Dedifferentiated amniotic fluid mesenchymal stem cell (primary cell): Measurements from ENCODE around the gene RASGEF1B.
A peak's percentile ranks its signal among the peaks of the same experiment; 100 is the strongest.
"Not testable (repeated sequence)": the region's sequence is repeated elsewhere in the genome, so short reads cannot be mapped to it uniquely, and the experiment has no call there.

ENCODE experiments used
- DNase-seq: peaks from one replicate; pipeline ENCODE4 v3.0.0-alpha.2; 2016; ENCODE audit errors: extremely low spot score

RASGEF1B gene

DNA sequence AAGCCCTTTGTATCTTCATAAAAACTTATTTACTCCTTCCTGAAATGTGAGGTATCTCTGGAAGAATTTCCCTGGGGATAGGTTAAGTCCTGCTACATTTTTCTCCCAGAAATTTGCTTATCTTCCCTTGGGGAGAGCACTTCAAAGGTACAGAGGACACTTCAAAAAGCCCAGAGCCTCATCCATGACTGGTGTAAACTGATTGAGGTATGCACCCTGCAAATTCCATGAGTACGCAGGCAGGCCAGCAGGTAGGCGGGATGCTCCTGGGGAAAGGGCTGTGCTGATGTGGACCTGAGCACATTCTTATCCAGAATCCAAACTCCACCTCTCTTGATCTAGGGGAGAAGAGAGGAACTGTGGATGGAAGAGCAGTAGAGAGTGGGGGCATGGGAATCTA is 26.3 kb upstream of the RASGEF1B start:
- DNase-seq = no peak

DNA sequence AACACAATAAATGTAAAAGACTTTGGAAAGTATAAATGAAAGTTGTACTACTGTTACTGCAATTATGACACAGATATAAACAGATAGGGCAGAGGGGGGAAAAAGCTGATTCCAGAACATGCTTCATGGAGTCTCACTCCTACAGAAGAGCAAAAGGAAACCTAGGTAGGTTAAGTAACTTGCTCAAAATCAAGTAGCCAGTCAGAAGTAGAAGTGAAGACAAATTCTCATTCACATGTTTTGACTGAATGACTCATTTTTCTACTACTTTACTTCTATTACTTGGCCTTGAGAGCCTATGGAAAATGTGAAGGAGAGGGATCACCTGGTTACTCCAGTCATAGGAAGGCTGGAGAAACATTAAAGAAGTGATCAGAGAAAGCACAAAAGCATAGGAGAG is 23.6 kb upstream of the RASGEF1B start:
- no peak for DNase-seq

DNA sequence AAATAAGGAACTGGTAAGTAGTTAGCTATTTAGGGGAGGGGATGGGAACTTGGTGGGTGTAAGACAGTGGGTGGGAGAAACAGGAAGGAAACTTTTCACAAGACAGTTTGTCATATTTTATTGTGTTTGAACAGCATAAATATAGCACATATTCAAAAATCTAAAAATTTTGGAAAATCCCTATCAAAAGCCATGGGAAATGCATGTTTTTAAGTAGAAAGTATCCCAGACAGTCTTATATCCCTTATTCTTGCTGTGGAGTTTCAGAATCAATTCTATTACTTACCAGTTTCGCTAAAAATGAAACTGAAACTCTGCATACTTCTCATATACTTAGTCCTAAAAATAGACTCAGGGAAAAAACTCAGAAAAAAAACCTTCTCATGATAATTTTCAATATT is 22.3 kb upstream of the RASGEF1B start:
- DNase-seq = no peak

DNA sequence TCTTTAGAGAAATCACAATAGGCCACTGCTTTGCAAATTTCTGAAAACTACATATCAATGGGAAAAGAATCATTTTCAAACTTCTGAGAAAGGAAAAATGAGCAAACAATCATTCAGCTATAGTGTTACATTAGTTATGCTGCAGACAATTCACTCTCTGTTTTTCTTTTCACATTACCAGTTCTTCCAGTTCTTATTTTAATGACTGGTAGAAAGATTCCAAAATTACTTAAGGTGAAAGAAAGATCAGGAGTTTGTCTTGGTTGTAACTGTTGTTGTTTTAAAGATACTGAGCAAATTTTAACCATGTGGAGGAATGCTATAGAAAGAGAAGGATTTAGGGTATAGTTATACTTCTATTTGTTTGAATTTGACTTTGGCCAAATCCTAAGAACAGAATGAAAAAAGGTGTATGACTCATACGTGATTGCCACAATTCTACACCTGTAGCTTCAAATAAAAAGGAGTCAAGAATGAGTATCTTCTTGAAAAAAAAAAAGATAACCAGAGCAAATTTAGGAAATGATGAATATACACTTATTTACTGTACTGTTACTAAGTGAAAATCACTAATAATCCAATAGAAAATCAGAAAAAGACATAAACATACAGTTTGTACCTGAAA is 21.0 kb upstream of the RASGEF1B start:
- no peak for DNase-seq

DNA sequence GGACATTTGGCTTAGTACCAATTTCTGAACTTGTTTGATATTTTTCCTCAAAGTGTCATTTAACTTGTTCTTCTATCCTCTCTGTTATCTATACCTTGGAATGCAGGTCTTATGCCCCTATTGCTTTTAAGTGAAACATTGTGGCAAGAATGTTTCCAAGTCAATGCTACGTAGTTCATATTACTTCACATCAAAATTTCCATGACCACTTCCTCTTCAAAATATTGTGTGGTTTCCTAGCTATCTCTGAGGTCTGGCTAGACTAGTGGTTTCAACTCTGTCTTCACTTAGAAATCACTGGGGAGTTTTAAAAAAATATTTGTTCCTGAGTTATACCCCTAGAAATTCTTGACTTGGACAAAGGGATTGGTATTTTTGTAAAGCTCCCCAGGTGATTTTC is 20.2 kb upstream of the RASGEF1B start:
- DNase-seq = no peak

DNA sequence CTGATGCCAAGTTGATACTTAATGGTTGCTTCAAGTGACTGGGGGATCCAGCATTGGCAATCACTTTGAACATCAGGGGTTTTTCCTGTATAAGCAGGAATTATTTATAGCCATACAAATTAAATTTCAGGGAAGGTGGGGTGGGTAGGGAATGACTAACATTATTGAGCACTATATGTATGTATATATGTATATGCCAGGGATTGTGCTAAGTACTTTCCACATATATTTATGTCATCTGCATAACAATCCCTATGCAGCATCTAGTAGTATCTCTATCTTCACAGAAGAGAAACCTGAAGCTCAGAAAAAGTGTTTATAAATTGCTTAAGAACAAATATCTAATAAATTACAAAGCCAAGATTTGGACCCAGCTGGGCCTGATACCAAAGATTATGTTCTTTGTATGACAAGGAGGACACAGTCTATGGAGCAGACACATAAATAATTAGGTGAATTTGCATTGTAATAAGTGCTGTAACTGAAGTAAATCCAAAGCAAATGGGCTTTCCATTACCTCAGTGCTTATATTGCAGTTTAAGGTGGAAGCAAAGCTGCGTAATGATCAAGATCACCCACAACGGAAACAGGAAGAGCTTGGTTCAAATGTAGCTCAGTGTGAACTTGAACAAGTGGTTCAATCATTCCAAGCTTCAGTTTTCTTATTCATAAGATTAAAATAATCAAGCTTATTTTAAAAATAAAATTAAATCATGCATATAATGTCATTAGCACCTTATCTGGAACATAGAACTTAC is 18.9 kb upstream of the RASGEF1B start:
- DNase-seq = no peak

DNA sequence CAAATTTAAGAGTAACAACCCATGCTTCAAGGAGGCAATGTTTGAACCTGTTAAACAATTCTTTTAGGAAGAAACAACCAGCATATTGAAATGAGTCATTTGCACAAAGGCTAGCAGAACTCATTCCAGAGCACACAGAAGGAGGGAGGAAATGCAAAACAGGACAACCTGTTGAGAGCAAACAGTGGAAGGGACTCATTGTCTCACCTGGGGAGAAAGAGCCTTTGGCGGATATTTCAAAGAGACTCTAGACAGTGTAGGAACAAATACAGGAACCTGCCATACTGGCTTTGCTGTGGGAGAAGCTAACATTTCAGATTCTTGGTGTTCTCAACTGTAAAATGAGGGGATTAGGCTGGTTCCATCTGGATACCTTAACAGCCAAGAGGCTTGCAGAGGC is 14.8 kb upstream of the RASGEF1B start:
- DNase-seq = no peak

DNA sequence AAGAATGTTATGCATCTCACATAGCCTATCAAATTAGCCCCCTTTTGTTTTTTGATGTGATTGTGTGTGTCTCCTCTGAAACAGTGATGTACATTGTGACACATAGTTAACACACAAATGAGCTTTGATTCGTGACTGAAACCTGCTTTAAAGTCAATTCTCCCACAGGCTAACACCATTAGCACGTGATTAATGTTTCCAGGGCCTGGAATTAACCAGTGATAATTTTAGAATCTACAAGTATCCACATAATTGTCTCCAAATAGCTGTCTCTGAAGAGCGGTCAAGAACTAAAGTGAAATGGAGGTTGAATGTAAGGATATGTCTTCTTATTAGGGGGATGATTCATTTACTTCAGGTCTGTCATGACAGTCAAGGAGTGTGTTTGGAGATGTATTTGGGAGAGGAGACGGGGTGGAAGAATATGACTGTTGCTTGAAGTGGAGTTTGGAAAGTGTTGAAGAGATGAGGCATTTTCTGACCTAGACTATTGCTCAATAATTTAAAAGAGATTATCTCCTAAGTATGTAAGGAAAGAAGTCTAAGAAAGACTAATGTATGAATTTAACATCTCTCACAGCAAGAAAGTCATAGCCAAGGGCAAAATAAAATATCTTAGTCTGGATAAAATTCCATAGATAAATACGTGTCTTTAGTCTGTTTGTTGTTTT is 13.7 kb upstream of the RASGEF1B start:
- no peak for DNase-seq

DNA sequence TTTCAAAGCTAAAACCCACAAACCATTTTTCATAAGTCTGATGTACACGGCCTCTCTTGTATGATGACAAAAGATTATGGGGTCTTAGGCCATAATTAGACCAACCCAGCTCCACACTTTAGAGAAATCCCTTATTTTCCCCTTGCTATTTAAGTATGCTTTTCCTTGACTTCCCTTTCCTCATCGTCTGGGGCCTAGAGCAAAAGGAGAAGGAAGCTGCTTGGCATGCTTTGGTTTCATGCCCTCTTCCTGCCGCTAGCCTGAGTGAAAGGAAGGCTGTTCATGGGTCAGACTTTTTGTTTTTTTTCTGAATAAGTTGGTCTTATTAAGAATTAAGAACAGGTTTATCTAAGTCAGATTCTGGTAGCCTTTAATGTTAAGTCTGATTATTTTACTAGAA is 10.6 kb upstream of the RASGEF1B start:
- DNase-seq = no peak

DNA sequence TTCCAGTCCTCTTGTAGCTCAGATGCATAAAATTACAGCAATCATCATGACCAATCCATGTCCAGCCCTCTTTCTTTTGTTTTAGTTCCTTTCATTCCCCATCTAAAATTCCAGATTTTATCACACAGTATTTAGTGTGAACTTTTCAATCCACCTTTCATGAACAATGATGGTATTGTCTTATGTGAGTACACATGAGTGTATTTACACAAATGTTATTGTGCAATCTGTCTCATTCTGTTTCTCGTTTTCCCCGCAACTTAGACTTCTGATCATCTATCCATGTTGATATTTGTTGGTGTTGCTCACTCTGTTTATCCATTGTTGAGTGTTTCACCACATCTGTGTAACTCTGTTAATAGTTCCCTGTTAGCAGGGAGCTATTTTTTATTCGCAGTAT is 9.4 kb upstream of the RASGEF1B start:
- DNase-seq = no peak

DNA sequence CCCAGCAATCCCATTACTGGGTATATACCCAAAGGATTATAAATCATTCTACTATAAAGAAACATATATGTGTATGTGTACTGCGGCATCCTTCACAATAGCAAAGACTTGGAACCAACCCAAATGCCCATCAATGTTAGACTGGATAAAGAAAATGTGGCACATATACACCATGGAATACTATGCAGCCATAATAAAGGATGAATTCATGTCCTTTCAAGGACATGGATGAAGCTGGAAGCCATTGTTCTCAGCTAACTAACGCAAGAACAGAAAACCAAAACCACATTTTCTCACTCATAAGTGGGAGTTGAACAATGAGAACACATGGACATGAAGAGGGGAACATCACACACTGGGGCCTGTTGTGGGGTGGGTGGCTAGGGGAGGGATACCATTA is 7.9 kb upstream of the RASGEF1B start:
- not testable (repeated sequence) for DNase-seq

DNA sequence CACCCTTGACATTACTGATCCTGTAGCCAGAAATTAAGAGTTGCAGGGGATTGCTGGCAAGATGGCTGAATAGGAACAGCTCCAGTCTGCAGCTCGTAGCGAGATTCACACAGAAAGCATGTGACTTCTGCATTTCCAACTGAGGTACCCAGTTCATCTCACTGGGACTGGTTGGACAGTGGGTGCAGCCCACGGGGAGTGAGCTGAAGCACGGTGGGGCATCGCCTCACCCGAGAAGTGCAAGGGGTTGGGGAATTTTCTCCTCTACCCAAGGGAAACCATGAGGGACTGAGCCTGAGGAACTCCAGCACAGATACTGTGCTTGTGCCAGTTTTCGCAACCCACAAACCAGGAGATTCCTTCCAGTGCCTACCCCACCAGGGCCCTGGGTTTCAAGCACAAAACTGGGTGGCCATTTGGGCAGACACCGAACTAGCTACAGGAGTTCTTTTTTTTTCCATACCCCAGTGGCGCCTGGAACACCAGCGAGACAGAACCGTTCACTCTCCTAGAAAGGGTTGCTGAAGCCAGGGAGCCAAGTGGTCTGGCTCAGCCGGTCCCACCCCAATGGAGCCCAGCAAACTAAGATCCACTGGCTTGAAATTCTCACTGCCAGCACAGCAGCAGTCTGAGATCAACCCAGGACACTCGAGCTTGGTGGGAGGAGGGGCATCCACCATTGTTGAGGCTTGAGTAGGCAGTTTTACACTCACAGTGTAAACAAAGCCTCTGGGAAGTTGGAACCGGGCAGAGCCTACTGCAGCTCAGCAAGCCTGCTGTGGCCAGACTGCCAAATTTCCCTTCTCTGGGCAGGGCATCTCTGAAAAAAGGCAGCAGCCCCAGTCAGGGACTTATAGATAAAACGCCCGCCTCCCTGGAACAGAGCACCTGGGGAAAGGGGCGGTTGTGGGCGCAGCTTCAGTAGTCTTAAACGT is 1.9 kb upstream of the RASGEF1B start:
- DNase-seq = not testable (repeated sequence)

DNA sequence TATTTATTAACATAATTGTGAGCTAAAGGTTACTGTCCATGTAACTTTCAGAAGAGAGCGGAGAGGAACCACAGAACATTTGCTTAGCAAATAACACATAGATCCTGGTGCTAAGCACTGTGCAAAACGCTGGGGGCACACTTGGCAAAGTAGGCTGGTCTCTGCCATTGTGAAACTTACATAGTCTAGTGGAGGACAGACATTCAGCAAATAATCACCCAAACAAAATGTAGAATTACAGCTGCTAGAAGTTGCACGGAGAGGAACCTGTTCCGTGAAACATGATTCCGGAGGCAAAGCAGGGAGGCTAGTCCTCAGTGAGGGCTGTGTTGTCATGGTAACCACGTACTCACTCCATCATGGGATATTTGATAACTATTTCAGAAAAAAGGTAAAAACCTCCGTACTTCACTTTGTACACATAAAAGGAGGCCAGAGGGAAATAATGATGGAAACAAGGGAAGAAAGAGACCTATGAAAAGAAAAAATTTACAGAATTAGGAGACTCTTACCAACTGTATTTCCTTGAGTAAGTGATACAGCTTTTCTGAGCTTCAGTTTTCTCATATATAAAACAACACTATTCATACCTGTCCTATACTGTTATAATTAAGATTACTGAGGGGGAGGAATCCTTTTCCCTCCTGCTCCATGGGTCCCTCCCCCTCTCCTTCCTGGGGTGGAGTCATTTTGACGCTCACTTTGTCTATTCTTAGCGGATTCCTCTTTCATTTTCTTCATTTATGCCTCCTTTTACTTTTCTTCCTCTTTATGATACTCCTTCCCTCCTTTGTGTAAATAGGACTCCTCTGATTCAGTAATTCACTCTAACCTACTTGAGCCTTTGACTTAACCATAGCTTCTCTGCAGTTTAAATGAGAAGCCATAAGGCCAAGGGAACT is 825 bp upstream of the RASGEF1B start:
- no peak for DNase-seq

DNA sequence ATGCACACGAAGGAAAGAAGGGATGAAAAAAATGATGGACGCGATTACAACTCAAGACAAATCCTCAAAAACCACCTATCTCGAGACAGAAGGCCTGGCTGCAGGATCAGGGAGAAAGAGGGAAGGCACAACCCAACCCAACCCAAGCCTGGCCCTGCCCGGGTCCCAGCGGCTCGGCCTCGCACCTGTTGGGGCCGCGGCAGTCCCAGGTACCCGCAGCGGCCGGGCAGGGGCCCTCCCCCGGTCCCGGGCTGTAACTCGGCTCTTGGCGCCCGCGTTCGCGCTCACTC is 464 bp downstream of the RASGEF1B start:
- no peak for DNase-seq

DNA sequence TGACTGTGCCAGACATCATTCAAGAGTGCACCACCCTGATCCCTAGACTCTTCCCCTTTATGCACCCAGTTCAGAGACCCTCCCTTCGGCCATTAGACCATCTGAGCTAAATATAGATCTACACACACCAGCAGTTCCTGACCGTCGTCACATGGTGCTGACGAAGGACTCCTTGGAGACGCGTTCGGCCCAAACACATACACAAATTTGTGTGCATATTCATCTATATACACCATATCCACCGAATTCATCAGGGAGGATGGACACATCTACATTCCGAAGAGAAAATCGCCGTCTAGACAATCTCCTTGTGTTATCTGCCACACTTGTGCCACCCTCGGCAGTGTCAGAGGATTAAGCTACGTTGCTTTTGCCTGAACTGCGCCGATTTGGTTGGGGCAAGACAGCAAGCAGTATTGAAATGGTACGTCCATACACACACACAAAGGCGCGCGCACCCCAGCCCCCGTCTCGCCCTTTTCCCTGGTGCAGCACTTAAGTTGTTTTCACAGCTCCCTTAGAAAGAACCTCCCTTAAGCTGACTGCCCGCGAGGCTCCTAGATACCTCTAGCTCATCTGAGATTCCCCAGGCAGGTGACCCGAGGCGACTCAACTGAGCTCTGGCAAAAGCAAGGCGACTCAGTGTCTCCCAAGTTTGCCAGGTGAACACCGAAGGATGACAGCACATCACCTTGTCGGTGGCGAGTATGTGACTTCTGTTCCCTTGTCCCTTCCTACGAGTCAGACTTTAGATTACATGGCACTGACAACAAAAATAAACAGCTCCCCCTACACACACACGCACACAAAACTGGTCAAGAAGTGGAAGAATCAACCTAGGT is 1.0 kb downstream of the RASGEF1B start:
- DNase-seq = no peak

DNA sequence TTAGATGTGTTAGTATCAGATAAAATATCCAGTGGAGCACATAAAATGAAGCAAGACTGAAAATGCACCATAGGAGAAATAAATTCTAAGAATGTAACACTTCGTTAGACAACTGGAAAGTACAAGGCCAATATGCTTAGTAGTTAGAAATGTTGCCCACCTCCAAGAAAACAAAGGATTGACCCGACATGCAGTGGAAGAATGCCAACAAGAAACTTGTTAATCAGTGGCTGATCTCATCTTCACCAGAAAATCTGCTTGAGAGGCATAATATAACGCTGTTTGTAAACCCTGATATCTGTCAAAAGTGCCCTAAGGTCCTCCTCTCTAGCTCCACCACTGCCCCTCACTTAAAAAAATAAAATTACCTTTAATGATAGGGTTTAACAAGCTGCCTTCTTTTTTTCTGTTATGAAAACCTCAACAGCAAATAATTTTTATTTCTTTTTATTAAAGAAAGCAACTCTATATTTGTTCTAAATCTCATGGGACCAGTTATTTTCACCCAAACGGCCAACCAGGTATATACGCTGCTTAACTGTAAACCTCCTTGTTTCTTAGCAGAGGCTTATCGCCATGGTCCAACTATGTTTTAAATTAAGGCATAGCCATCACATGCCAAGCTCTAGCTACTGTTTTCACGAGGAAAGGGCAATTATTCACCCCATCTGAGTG is 1.8 kb downstream of the RASGEF1B start:
- no peak for DNase-seq

DNA sequence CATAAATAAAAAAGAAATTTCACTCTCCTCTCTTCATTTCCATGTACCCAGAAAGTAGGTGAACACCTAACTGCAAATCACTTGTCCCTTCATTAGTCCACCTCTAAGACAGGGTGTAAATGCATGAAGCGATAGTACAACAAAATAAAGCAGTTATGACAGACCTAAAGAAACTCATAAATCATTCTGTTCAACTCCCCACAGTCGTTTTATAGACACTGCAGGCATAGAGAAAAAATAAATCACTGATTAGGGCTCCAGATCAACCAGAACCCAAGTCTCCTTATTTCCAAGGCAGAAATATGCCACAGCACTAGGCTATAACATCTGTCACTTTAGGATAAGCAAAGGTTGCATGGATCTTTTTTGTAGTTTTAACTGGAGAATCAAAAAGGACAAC is 3.0 kb downstream of the RASGEF1B start:
- DNase-seq = no peak

DNA sequence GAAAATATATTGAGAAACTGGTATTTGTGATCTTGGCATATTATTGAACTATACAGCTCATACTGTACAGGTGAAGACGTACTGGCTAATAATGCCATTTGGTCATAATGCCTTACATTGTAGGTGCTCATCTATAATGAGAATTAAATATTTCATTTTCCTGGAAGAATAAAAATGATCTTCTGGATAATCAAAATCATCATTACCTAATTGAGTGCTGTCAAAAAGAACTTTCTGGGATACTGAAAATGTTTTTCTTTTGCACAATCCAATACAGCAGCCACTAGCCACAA is 4.1 kb downstream of the RASGEF1B start:
- no peak for DNase-seq

DNA sequence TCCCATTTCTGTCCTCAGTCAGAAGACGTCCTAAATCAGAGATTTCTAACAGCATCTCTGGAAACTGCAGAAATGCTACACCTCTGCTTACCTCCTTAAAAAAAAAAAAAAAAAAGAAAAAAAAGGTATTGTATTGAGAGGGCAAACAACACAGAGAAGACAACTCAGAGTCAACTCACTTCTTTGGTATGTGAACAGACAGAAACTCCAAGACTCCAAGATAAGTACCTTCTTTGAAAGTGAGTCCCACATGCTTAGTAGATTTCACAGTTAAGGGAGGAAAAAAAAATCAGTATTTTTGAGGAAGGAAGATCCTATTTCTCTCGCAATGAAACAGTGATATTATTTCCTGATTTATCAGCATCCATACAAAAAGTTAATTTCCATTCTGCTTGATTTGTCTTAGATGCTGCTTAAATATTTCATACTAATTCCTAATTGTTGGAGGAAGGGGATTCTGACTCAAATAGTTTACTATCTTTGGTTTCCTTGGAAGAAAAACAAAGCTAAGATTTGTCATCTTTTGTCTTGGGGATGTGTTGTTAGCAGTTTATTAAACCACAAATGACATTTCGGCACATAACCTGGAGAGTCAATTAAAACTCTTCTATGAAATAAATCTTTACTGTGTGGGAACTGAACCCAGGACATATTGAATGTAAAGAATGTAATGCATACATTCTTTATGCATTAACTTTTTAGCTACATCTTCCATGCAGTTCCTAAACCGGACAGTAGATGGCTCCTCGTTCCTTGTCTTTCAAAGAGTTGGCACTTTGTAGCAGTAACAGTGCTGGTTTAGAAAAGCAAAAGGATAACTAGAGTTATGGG is 4.7 kb downstream of the RASGEF1B start:
- DNase-seq = peak; percentile 86
